ENCODE results near the gene FOXF2.

DNA sequence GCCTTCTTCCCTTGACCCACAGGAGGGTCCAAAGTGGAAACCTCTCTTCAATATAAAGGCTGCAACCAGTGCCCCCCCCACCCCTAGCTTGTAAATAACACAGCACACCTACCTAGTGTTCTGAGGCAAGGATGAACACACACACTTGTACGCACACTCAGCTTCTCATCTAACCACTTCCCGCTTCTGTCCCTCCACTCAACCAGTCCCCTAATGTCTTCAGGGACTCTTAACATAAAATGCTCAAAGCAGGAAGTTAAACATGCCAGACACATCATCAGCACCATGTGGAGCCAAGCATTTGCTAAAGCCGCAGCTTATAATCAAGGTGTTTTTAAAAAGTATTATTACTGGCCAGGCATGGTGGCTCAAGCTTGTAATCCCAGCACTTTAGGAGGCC lies 42.2 kb upstream of the FOXF2 start:
- TF ChIP-seq EZH2phosphoT487 (IDR thresholded peaks at IDR 0.05; ENCODE audit: borderline replicate concordance) = no peak
- TF ChIP-seq, protein P1, sequence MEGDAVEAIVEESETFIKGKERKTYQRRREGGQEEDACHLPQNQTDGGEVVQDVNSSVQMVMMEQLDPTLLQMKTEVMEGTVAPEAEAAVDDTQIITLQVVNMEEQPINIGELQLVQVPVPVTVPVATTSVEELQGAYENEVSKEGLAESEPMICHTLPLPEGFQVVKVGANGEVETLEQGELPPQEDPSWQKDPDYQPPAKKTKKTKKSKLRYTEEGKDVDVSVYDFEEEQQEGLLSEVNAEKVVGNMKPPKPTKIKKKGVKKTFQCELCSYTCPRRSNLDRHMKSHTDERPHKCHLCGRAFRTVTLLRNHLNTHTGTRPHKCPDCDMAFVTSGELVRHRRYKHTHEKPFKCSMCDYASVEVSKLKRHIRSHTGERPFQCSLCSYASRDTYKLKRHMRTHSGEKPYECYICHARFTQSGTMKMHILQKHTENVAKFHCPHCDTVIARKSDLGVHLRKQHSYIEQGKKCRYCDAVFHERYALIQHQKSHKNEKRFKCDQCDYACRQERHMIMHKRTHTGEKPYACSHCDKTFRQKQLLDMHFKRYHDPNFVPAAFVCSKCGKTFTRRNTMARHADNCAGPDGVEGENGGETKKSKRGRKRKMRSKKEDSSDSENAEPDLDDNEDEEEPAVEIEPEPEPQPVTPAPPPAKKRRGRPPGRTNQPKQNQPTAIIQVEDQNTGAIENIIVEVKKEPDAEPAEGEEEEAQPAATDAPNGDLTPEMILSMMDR (conservative IDR thresholded peaks at IDR 0.05; ENCODE audit: low read length) = no peak
